Measurements from ENCODE around the gene RING1. TPM values are rescaled to one million over a fixed set of nuclear protein-coding genes. Genes with fewer than 3 reads are reported as not detected.

RING1 gene
- polyA plus RNA-seq, 1 experiment = 36.6 TPM

- ChIA-PET CTCF (interaction anchor here (0.6 kb wide), 1 partner anchor 220 kb away, joined by 3 read pairs; no protein-coding TSS in a partner anchor), POLR2A (no interaction called here)
- no peak for TF ChIP-seq CTCF (IDR thresholded peaks at IDR 0.05; ENCODE audit: insufficient read depth, low read depth, low read length)
These were observed 23.1 kb upstream of the RING1 start for GRCh38 chr6:33185190-33185589.

GRCh38 chr6:33185654-33186187, 22.6 kb upstream of the RING1 start:
- ChIA-PET CTCF (no interaction called here), POLR2A (no interaction called here)
- Histone ChIP-seq H3K4me3 (ENCODE audit: low read depth, low read length) (no peak overlapping the region), H3K36me3 (ENCODE audit: control insufficient read depth, insufficient read depth, low read length) (no peaks in the 10 kb centered on the region), H3K27me3 (ENCODE audit: control insufficient read depth, insufficient read depth, low read length) (peaks cover 7% of the 10 kb centered on the region)
- TF ChIP-seq CTCF (IDR thresholded peaks at IDR 0.05; ENCODE audit: insufficient read depth, low read depth, low read length) = no peak
- no peak for DNase-seq (ENCODE audit: low read depth)

More at GRCh38 chr6:33185190-33185589, 23.1 kb upstream of the RING1 start:
- H3K4me3 ChIP-seq (ENCODE audit: low read depth, low read length) = no peak overlapping the region
- H3K36me3 ChIP-seq (ENCODE audit: control insufficient read depth, insufficient read depth, low read length) = no peaks in the 10 kb centered on the region
- peaks cover 7% of the 10 kb centered on the region for H3K27me3 ChIP-seq (ENCODE audit: control insufficient read depth, insufficient read depth, low read length)
- no peak for DNase-seq (ENCODE audit: low read depth)

GRCh38 chr6:33187809-33188208, 20.5 kb upstream of the RING1 start:
- DNase-seq (ENCODE audit: low read depth) = no peak
- peaks cover 18% of the 10 kb centered on the region for H3K27me3 ChIP-seq (ENCODE audit: control insufficient read depth, insufficient read depth, low read length)
- TF ChIP-seq CTCF (IDR thresholded peaks at IDR 0.05; ENCODE audit: insufficient read depth, low read depth, low read length) = no peak
- POLR2A ChIA-PET = no interaction called here
- no peaks in the 10 kb centered on the region for H3K36me3 ChIP-seq (ENCODE audit: control insufficient read depth, insufficient read depth, low read length)
- CTCF ChIA-PET = no interaction called here
- H3K4me3 ChIP-seq (ENCODE audit: low read depth, low read length) = no peak overlapping the region

- TF ChIP-seq CTCF (IDR thresholded peaks at IDR 0.05; ENCODE audit: insufficient read depth, low read depth, low read length) = no peak
- ChIA-PET CTCF (interaction anchor here (1.2 kb wide), 1 partner anchor 9 kb away, joined by 6 read pairs; no protein-coding TSS in a partner anchor), POLR2A (no interaction called here)
- Histone ChIP-seq H3K4me3 (ENCODE audit: low read depth, low read length) (no peak overlapping the region), H3K36me3 (ENCODE audit: control insufficient read depth, insufficient read depth, low read length) (peaks cover 2% of the 10 kb centered on the region), H3K27me3 (ENCODE audit: control insufficient read depth, insufficient read depth, low read length) (peaks cover 20% of the 10 kb centered on the region)
- DNase-seq (ENCODE audit: low read depth) = no peak
These were observed 19.1 kb upstream of the RING1 start for GRCh38 chr6:33189164-33189563.

- Histone ChIP-seq H3K27me3 (ENCODE audit: control insufficient read depth, insufficient read depth, low read length) (peaks cover 20% of the 10 kb centered on the region), H3K4me3 (ENCODE audit: low read depth, low read length) (no peak overlapping the region), H3K36me3 (ENCODE audit: control insufficient read depth, insufficient read depth, low read length) (peaks cover 4% of the 10 kb centered on the region)
- no peak for TF ChIP-seq CTCF (IDR thresholded peaks at IDR 0.05; ENCODE audit: insufficient read depth, low read depth, low read length)
- POLR2A ChIA-PET = no interaction called here
- CTCF ChIA-PET = interaction anchor here (1.1 to 1.2 kb wide), 3 partner anchors 8 to 73 kb away, joined by 3 to 6 read pairs (median 4); no protein-coding TSS in a partner anchor
- DNase-seq (ENCODE audit: low read depth) = no peak
These were observed 18.5 kb upstream of the RING1 start for GRCh38 chr6:33189625-33190448.

Measured in BJ (cell line).